Spleen (tissue), 3 donors: ENCODE measurements around the gene NME9.

Experiments
- POLR2A ChIP-seq, 3 donors: fragments of 450-650 bp; IDR thresholded peaks; one replicate each; pipeline ENCODE4 v1.5.1; 2017; ENCODE audit warnings: antibody characterized with exemption in 3 of 3, mild to moderate bottlenecking in 1 of 3
- POLR2AphosphoS5 ChIP-seq, 3 donors: sonication (generic); formaldehyde crosslinking; IDR thresholded peaks; one replicate each; pipeline ENCODE4 v1.5.1; 2017; ENCODE audit warnings: antibody characterized with exemption in 3 of 3

DNA sequence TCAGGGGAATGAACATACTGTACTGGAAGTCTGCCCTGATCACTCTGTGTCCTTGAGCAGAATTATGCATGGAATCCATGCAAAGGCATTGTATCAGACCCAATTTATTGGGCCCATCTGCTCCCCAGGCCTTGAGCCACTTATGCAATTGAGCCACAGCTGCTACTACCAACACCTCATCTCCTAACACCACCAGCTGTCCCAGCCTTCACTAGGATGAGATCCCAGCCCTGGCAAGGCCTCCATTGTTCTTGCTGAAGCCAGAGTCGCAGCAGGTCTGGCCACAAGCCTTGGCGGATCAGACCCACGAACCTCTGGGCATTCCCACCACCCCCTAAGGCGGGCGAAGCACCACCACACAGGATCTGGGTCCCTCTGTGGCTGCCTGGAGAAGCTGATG is 9.2 kb upstream of the NME9 start:
- TF ChIP-seq POLR2A (IDR thresholded peaks at IDR 0.05) (no peak), POLR2AphosphoS5 (IDR thresholded peaks at IDR 0.05) (no peak)
